SHP77 (cell line): ENCODE results near the gene AFAP1L2.
"Not testable (repeated sequence)": the region's sequence is repeated elsewhere in the genome, so short reads cannot be mapped to it uniquely, and the experiment has no call there.

Experiments
- DNase-seq, 2 experiments: peaks; one replicate each; lab custom pipeline; 2025; lab: John Stamatoyannopoulos, UW

Gene AFAP1L2

GRCh38 chr10:114337510-114338462 is 66.5 kb downstream of the AFAP1L2 start:
- no peak for DNase-seq

GRCh38 chr10:114336823-114337509 is 67.3 kb downstream of the AFAP1L2 start:
- no peak for DNase-seq

GRCh38 chr10:114335614-114336013 is 68.7 kb downstream of the AFAP1L2 start:
- DNase-seq = no peak

- DNase-seq = no peak
These were observed 70.0 kb downstream of the AFAP1L2 start for GRCh38 chr10:114334301-114334700.

DNA sequence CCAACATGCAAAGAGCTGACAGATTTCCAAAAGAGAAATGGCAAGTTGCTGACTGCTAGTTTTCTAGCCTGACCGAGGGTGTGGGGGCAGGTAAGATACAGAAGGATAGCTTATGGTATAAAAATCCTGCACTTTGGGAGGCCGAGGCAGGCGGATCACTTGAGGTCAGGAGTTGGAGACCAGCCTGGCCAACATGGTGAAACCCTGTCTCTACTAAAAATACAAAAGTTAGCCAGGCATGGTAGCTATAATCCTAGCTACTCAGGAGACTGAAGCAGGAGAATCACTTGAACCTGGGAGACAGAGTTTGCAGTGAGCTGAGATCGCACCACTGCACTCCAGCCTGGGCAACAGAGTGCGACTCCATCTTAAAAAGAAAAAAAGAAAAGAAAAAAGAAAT is 70.9 kb downstream of the AFAP1L2 start:
- not testable (repeated sequence) for DNase-seq

DNA sequence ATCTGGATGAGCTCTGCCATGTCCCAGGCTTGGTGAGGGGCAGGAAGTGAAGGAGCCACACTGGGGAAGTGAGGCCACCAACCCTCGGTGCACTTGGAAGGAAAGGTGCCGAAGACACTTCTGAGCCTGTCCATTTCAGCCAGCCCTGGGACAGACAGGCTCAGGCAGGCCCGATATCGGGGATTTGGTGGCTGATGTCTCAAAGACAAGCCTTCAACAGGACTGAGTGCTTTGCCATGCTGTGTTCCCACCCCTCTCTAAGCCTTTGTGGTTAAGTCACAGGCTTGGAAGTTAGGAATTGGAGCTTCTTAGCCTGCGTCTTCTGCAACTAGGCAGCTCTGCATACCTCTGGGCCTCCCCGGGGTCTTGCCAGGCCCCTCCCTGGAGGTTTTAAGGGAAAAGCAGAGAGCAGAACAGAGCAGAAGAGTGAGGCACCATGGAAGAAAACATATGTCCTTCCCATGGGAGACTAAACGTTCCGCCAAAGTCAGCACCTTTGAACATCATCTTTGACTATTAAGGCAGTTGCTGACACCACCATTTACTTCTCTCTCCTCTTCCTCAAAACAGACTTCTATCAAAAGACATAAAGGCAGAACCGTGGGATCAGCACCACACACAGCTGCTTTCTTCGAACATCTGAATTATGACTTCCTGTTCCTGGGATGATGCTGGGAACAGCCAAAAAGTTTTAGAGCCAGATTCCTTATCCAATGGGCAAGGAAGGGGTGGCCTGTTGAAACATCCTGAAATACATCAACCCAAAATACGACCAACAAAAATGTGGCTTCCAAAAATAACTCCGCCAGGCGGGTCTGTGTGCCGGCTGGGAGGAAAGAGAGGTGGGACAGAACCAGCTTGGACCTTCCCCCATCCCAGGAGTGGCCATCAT is 71.8 kb downstream of the AFAP1L2 start:
- no peak for DNase-seq

DNA sequence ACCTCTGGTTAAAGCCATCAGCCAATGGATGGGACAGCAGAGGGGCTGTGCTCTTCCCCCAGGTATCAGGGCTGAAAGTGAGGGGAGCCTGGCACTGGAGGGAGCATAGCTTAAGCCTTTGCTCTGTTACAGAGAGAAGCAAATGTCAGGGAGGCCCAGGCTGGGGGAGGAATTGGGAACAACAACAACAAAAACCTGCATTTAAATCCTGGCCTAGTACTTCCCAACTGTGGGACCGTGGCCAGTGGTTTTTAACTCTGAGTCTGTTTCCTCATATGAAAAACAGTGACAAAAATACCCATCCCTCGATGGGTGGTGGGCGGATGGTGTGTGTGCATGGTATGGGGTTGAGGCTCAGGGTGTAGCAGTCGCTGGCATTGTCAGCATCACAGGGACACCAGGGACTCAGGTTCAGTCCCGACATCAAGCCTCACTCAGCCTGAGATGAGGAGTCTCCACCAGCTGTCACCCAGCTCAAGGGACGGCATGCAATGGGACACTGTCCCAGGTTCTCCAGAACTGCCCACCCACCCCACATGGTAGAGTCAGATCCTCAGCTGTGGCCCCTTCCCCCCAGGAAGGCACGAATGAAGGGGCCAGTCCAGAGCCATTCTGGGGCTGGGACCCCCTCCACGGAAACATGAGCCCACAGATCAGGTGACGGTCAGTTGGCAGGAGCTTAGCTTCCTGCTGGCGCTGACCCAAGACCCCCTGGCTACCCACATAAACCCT is 74.5 kb downstream of the AFAP1L2 start:
- DNase-seq = no peak

GRCh38 chr10:114328874-114329273 is 75.4 kb downstream of the AFAP1L2 start:
- no peak for DNase-seq

DNA sequence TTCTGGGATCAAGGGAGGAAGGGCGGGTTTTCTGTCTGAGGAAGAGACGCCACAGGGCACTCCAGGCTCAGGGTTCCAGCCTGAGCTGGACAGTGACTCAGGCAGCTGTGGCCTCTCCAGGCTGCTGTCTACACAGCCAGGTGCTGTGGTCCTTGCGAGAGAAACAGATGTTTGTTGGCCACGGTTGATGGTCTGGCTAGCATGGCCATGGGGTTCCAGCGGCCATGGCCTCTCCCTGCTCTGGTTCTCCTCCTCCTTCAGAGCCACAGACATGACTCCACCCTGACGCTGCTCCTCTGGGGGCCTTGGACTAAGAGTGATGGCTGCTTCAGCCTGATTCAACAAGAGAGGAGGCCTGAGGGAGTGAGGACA is 75.9 kb downstream of the AFAP1L2 start:
- no peak for DNase-seq

DNA sequence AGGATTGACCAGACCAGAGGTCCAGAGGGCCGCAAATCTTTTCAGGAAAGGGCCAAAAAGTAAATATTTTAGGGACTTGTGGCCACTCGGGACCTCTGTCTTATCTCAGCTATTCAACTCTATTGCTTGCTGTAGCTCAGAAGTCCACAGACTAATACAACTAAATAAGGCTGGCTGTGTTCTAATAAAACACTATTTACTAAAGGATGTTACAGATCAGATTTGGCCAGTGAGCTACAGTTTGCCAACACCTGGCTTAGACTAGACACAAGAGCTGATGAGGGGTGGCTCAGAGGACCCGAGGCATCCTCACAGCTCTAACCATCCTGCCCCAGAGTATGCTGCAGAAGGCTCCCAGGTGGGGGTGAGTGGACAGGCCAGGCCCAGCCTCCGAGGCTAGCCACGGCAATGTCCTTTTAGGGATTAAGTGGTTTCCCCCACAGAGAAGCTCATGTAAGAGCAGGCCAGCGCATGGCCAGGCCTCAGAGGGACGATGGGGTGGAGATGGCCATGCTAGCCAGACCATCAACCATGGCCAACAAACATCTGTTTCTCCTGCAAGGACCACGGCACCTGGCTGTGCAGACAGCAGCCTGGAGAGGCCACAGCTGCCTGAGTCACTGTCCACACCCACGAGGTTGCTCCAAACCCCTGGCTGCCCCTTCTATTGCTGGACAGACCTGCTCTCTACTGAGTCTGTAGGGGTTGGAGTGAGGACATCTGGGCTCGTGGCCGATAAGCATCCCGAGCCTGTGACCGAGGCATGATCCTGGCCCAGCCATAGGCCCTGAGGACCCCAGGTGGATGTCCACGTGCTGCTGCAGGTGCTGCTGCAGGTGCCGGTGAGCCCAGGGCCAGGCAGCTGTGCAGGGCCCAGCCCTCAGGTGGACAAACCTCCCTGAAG is 76.5 kb downstream of the AFAP1L2 start:
- DNase-seq = no peak

GRCh38 chr10:114326795-114327194 is 77.5 kb downstream of the AFAP1L2 start:
- no peak for DNase-seq

GRCh38 chr10:114323023-114323422 is 81.3 kb downstream of the AFAP1L2 start:
- no peak for DNase-seq

DNA sequence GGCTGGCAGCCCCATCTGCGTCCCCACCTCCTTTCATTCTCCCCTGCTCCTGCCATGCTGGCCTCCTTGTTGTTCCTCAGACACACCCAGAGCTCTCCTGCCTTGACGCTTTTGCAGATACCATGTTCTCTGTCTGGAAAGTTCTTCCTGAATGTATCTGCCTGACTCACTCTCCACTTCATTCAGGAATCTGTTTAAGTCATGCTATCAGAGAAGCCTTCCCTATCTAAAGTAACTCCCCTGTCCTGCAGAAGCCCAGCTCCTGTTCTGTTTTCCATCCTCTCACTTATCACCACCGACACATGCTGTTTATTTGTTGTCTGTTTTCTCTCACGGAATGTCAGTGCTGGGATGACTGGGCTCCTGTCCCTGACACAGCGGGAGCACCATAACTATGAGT is 82.0 kb downstream of the AFAP1L2 start:
- DNase-seq = no peak

- no peak for DNase-seq
These were observed 83.8 kb downstream of the AFAP1L2 start for GRCh38 chr10:114320249-114321116.

- DNase-seq = no peak
These were observed 84.7 kb downstream of the AFAP1L2 start for GRCh38 chr10:114319406-114320248.

- no peak for DNase-seq
These were observed 87.6 kb downstream of the AFAP1L2 start for GRCh38 chr10:114316744-114317143.

GRCh38 chr10:114315566-114316420 is 88.5 kb downstream of the AFAP1L2 start:
- DNase-seq = no peak

- DNase-seq = no peak
These were observed 90.4 kb downstream of the AFAP1L2 start for GRCh38 chr10:114313866-114314265.
